Body of pancreas (tissue), 4 donors: ENCODE results near the gene FBRS.

Experiments
- POLR2A ChIP-seq, 3 donors: fragments of 450-650 bp; IDR thresholded peaks; one replicate each; pipeline ENCODE4 v1.6.1; 2016; ENCODE audit warnings: antibody characterized with exemption in 3 of 3, mild to moderate bottlenecking in 2 of 3
- TF ChIP-seq, protein P1 (sequence below), 7 experiments: fragments of 450-650 bp in 4 of 7; fragments of 200-600 bp in 3 of 7; sonication (generic) in 3 of 7; IDR thresholded peaks; one replicate each; pipeline ENCODE4 v1.5.1; 2016 to 2019; ENCODE audit warnings: antibody characterized with exemption in 7 of 7

DNA sequence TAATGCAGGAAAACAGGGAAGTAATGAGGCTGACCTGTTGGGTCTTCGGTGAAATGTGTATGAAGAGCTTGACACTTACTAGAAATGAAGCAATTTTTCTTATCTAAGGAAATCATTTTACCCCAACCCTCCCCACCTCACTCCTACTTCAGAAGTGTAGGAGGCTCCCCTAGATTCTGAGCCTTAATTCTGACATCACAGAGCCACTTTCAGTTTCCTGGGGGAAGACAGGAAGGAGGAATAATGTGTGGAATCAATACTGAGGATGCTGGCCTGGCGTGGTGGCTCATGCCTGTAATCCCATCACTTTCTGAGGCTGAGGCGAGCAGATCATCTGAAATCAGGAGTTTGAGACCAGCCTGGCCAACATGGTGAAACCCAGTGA, 20.3 kb downstream of the FBRS start:
- no peak for TF ChIP-seq POLR2A (IDR thresholded peaks at IDR 0.05)
- TF ChIP-seq, protein P1, sequence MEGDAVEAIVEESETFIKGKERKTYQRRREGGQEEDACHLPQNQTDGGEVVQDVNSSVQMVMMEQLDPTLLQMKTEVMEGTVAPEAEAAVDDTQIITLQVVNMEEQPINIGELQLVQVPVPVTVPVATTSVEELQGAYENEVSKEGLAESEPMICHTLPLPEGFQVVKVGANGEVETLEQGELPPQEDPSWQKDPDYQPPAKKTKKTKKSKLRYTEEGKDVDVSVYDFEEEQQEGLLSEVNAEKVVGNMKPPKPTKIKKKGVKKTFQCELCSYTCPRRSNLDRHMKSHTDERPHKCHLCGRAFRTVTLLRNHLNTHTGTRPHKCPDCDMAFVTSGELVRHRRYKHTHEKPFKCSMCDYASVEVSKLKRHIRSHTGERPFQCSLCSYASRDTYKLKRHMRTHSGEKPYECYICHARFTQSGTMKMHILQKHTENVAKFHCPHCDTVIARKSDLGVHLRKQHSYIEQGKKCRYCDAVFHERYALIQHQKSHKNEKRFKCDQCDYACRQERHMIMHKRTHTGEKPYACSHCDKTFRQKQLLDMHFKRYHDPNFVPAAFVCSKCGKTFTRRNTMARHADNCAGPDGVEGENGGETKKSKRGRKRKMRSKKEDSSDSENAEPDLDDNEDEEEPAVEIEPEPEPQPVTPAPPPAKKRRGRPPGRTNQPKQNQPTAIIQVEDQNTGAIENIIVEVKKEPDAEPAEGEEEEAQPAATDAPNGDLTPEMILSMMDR (IDR thresholded peaks at IDR 0.05): no peak
